K562 (cell line): ENCODE results near the gene ARHGAP42. TPM values are rescaled to one million over a fixed set of nuclear protein-coding genes. Genes with fewer than 3 reads are reported as not detected.

ENCODE experiments used
- CHD1 ChIP-seq: fragments of 200-600 bp; sonication (generic); IDR thresholded peaks from one replicate; pipeline ENCODE4 v1.6.1; 2012; ENCODE audit warnings: mild to moderate bottlenecking, moderate library complexity, low read length, inconsistent platforms
- HNRNPH1 ChIP-seq: fragments of 200-400 bp; formaldehyde crosslinking; optimal IDR thresholded peaks from 2 replicates; pipeline ENCODE3; 2017; ENCODE audit warnings: low read depth, mild to moderate bottlenecking, low read length, moderate library complexity
- ILF3 ChIP-seq: fragments of 450-650 bp; IDR thresholded peaks from 2 replicates; pipeline ENCODE4 v1.6.1; 2018; ENCODE audit warnings: antibody characterized with exemption, mild to moderate bottlenecking, moderate library complexity, borderline replicate concordance
- IRF2 ChIP-seq: sonication (generic); formaldehyde crosslinking; IDR thresholded peaks from 2 replicates; pipeline ENCODE4 v1.8.1; 2022; ENCODE audit warnings: mild to moderate bottlenecking, missing genetic modification reagents
- KLF1 ChIP-seq: fragments of 450-650 bp; IDR thresholded peaks from 2 replicates; pipeline ENCODE4 v1.6.1; 2016; ENCODE audit warnings: missing genetic modification characterization, missing compliant biosample characterization
- NCOA2 ChIP-seq, 2 experiments: fragments of 450-650 bp; IDR thresholded peaks; 2 replicates each; pipeline ENCODE4 v1.6.1; 2018; ENCODE audit warnings: mild to moderate bottlenecking in 2 of 2, moderate library complexity in 1 of 2; ENCODE audit not compliant: partially characterized antibody in 2 of 2
- NRF1 ChIP-seq, 2 experiments: fragments of 450-650 bp; IDR thresholded peaks in 1 of 2; conservative IDR thresholded peaks in 1 of 2; 2 replicates each; pipeline ENCODE4 v1.6.1; 2014; ENCODE audit warnings: mild to moderate bottlenecking in 2 of 2
- POLR2AphosphoS2 ChIP-seq: IDR thresholded peaks from 2 replicates; pipeline ENCODE4 v1.6.1; 2012; ENCODE audit warnings: low read length, improper control_type of control experiment
- SAFB2 ChIP-seq: fragments of 200-400 bp; formaldehyde crosslinking; IDR thresholded peaks from 2 replicates; pipeline ENCODE4 v1.6.1; 2018; ENCODE audit warnings: borderline replicate concordance, low read length, low read depth, moderate library complexity; ENCODE audit not compliant: severe bottlenecking
- SMAD2 ChIP-seq: fragments of 150-350 bp; IDR thresholded peaks from 2 replicates; pipeline ENCODE4 v1.6.1; 2014; ENCODE audit warnings: low read depth, mild to moderate bottlenecking, low read length
- TBP ChIP-seq: optimal IDR thresholded peaks from 2 replicates; pipeline ENCODE3; 2011; ENCODE audit warnings: low read depth, low read length, improper control_type of control experiment
- YBX1 ChIP-seq: fragments of 450-650 bp; IDR thresholded peaks from 2 replicates; pipeline ENCODE4 v1.7.1; 2016; ENCODE audit warnings: mild to moderate bottlenecking
- ZBED1 ChIP-seq: IDR thresholded peaks from 2 replicates; pipeline ENCODE4 v1.6.1; 2014
- ZNF408 ChIP-seq: fragments of 250-450 bp; sonication (Bioruptor Pico); IDR thresholded peaks from 2 replicates; pipeline ENCODE4 v1.4.0; 2020; ENCODE audit warnings: low read depth, mild to moderate bottlenecking, moderate library complexity
- ZNF584 ChIP-seq: fragments of 200-800 bp; sonication (Bioruptor generic); IDR thresholded peaks from 2 replicates; pipeline ENCODE4 v1.6.1; 2016; ENCODE audit warnings: low read depth, mild to moderate bottlenecking, missing genetic modification characterization, missing compliant biosample characterization
- ZNF778 ChIP-seq: fragments of 450-650 bp; formaldehyde crosslinking; IDR thresholded peaks from 2 replicates; pipeline ENCODE4 v1.4.0; 2020; ENCODE audit warnings: mild to moderate bottlenecking, moderate library complexity
- polyA plus RNA-seq, 8 experiments: library from polyadenylated mRNA; depleted of rRNA in 4 of 8; stranded (reverse) in 5 of 8; unstranded in 3 of 8; fragments of >200 nt; fragmentation: Nextera tagmentation in 2 of 8; fragmentation: Illumina TruSeq in 1 of 8; extraction: Ambion mirVana in 2 of 8; extraction: Trizol in 1 of 8; gene quantifications; 2 replicates each; pipeline versions ENCODE4 v1.2.1 to v1.2.3, GENCODE V29; 2011 to 2014; ENCODE audit warnings: inconsistent platforms in 1 of 8, missing spikeins in 1 of 8
- total RNA-seq, 7 experiments: library from RNA; depleted of rRNA in 6 of 7; stranded (reverse); fragments of >200 nt in 6 of 7; fragmentation: Illumina TruSeq in 2 of 7; extraction: Trizol in 2 of 7; gene quantifications; 2 replicates each; pipeline versions ENCODE4 v1.2.1 to v1.2.3, GENCODE V29; 2011 to 2021; ENCODE audit warnings: low replicate concordance in 1 of 7
- TF ChIP-seq, protein P1 (sequence below): sonication (generic); formaldehyde crosslinking; IDR thresholded peaks from 2 replicates; pipeline ENCODE4 v1.8.1; 2023; ENCODE audit warnings: missing genetic modification reagents, mild to moderate bottlenecking, borderline replicate concordance
- TF ChIP-seq, protein P2 (sequence below): fragments of 250-450 bp; sonication (Bioruptor Pico); IDR thresholded peaks from 2 replicates; pipeline ENCODE4 v1.5.0; 2021
- TF ChIP-seq, protein P3 (sequence below): sonication (generic); formaldehyde crosslinking; IDR thresholded peaks from 2 replicates; pipeline ENCODE4 v1.8.1; 2023; ENCODE audit warnings: mild to moderate bottlenecking, missing genetic modification reagents

The ARHGAP42 gene
- total and polyA plus RNA-seq, 9 of the 15 experiments (the other 6 are each of a cell fraction or from before 2014, with no cell fraction given), result 0.95 to 6.1 (median 2.4) TPM

DNA sequence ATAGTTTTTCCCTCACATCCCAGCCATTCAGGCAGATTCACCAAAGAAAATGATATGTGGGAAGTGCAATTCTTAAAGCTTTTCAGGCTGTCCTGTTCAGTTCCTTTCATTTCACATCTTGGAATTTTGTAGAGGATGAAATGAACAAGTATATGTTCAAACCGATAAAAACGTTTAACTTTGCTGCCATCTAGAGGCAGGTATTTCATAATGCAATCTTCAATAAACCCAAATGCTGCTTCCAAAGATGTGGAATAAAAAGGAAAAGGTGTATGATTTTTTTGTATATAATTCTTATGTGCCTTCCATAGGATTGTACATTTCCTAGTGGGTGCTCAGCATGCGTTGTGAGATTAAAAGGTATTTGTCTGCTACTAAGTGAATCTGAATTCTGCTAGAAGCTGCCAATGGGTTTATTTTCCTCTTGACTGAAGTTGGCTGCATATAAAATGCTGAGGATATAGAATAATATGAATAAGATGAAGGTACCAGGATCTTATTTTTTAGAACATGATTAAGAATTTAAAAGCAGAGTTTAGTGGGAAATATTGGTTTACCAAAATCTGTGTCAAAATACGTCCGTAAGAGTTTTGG is 243.2 kb downstream of the ARHGAP42 start (continued):
- TF ChIP-seq, protein P1, sequence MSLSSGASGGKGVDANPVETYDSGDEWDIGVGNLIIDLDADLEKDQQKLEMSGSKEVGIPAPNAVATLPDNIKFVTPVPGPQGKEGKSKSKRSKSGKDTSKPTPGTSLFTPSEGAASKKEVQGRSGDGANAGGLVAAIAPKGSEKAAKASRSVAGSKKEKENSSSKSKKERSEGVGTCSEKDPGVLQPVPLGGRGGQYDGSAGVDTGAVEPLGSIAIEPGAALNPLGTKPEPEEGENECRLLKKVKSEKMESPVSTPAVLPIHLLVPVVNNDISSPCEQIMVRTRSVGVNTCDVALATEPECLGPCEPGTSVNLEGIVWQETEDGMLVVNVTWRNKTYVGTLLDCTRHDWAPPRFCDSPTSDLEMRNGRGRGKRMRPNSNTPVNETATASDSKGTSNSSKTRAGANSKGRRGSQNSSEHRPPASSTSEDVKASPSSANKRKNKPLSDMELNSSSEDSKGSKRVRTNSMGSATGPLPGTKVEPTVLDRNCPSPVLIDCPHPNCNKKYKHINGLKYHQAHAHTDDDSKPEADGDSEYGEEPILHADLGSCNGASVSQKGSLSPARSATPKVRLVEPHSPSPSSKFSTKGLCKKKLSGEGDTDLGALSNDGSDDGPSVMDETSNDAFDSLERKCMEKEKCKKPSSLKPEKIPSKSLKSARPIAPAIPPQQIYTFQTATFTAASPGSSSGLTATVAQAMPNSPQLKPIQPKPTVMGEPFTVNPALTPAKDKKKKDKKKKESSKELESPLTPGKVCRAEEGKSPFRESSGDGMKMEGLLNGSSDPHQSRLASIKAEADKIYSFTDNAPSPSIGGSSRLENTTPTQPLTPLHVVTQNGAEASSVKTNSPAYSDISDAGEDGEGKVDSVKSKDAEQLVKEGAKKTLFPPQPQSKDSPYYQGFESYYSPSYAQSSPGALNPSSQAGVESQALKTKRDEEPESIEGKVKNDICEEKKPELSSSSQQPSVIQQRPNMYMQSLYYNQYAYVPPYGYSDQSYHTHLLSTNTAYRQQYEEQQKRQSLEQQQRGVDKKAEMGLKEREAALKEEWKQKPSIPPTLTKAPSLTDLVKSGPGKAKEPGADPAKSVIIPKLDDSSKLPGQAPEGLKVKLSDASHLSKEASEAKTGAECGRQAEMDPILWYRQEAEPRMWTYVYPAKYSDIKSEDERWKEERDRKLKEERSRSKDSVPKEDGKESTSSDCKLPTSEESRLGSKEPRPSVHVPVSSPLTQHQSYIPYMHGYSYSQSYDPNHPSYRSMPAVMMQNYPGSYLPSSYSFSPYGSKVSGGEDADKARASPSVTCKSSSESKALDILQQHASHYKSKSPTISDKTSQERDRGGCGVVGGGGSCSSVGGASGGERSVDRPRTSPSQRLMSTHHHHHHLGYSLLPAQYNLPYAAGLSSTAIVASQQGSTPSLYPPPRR (CRISPR knock-in tag), result no peak
- TF ChIP-seq ZNF778 (CRISPR knock-in tag), result no peak
- no peak for TF ChIP-seq ILF3
- TF ChIP-seq IRF2 (CRISPR knock-in tag), result no peak
- TF ChIP-seq ZNF408 (CRISPR knock-in tag), result no peak
- TF ChIP-seq, protein P2, sequence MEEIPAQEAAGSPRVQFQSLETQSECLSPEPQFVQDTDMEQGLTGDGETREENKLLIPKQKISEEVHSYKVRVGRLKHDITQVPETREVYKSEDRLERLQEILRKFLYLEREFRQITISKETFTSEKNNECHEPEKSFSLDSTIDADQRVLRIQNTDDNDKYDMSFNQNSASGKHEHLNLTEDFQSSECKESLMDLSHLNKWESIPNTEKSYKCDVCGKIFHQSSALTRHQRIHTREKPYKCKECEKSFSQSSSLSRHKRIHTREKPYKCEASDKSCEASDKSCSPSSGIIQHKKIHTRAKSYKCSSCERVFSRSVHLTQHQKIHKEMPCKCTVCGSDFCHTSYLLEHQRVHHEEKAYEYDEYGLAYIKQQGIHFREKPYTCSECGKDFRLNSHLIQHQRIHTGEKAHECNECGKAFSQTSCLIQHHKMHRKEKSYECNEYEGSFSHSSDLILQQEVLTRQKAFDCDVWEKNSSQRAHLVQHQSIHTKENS (CRISPR knock-in tag), result no peak
- no peak for TF ChIP-seq NCOA2 (IDR thresholded peaks at IDR 0.05; ENCODE audit: partially characterized antibody in 2 of 2)
- no peak for TF ChIP-seq SAFB2
- no peak for TF ChIP-seq NRF1 (conservative IDR thresholded peaks at IDR 0.05 in 1 of 2, IDR thresholded peaks at IDR 0.05 in 1 of 2)
- no peak for TF ChIP-seq ZNF584 (CRISPR knock-in tag)
- no peak for TF ChIP-seq CHD1
- TF ChIP-seq POLR2AphosphoS2, result no peak
- TF ChIP-seq TBP, result no peak
- TF ChIP-seq, protein P3, sequence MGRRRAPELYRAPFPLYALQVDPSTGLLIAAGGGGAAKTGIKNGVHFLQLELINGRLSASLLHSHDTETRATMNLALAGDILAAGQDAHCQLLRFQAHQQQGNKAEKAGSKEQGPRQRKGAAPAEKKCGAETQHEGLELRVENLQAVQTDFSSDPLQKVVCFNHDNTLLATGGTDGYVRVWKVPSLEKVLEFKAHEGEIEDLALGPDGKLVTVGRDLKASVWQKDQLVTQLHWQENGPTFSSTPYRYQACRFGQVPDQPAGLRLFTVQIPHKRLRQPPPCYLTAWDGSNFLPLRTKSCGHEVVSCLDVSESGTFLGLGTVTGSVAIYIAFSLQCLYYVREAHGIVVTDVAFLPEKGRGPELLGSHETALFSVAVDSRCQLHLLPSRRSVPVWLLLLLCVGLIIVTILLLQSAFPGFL (CRISPR knock-in tag), result no peak
- no peak for TF ChIP-seq ZBED1
- TF ChIP-seq SMAD2, result no peak
- TF ChIP-seq KLF1 (tag), result no peak
- TF ChIP-seq HNRNPH1, result no peak
- TF ChIP-seq YBX1, result no peak
- TF ChIP-seq, all 486 proteins: peak for 10
